NCI-H2196 (cell line): ENCODE results near the gene SCUBE2.

Experiments used
- DNase-seq: peaks from one replicate; lab custom pipeline; 2025; ENCODE audit not compliant: unreplicated experiment; lab: John Stamatoyannopoulos, UW

Gene SCUBE2

GRCh38 chr11:9076046-9076445, 15.4 kb downstream of the SCUBE2 start:
- DNase-seq, result no peak

GRCh38 chr11:9075556-9075955, 15.8 kb downstream of the SCUBE2 start:
- peak; percentile 47 for DNase-seq

- DNase-seq, result no peak
Measured at GRCh38 chr11:9074338-9075029, 16.9 kb downstream of the SCUBE2 start.

- DNase-seq, result no peak
Measured at GRCh38 chr11:9073466-9074225, 17.8 kb downstream of the SCUBE2 start.

- no peak for DNase-seq
Measured at GRCh38 chr11:9072626-9073176, 18.7 kb downstream of the SCUBE2 start.

GRCh38 chr11:9071692-9072091, 19.7 kb downstream of the SCUBE2 start:
- DNase-seq, result no peak

- DNase-seq, result no peak
Measured at GRCh38 chr11:9070749-9071491, 20.5 kb downstream of the SCUBE2 start.

GRCh38 chr11:9069862-9070470, 21.4 kb downstream of the SCUBE2 start:
- no peak for DNase-seq

GRCh38 chr11:9069256-9069655, 22.1 kb downstream of the SCUBE2 start:
- DNase-seq, result no peak

GRCh38 chr11:9066433-9066925, 24.9 kb downstream of the SCUBE2 start:
- no peak for DNase-seq

- DNase-seq, result no peak
Measured at GRCh38 chr11:9065607-9066432, 25.6 kb downstream of the SCUBE2 start.

- no peak for DNase-seq
Measured at GRCh38 chr11:9061807-9062206, 29.6 kb downstream of the SCUBE2 start.

GRCh38 chr11:9060700-9061111, 30.7 kb downstream of the SCUBE2 start:
- DNase-seq, result no peak

- DNase-seq, result no peak
Measured at GRCh38 chr11:9059406-9059805, 32.0 kb downstream of the SCUBE2 start.

- DNase-seq, result no peak
Measured at GRCh38 chr11:9057888-9058287, 33.5 kb downstream of the SCUBE2 start.

- peak; percentile 54 for DNase-seq
Measured at GRCh38 chr11:9057007-9057406, 34.4 kb downstream of the SCUBE2 start.

GRCh38 chr11:9056467-9056866, 34.9 kb downstream of the SCUBE2 start:
- no peak for DNase-seq

GRCh38 chr11:9053316-9054035, 37.9 kb downstream of the SCUBE2 start:
- DNase-seq, result no peak

GRCh38 chr11:9052316-9052715, 39.1 kb downstream of the SCUBE2 start:
- no peak for DNase-seq
